ENCODE data around the gene MRPL44.

DNA sequence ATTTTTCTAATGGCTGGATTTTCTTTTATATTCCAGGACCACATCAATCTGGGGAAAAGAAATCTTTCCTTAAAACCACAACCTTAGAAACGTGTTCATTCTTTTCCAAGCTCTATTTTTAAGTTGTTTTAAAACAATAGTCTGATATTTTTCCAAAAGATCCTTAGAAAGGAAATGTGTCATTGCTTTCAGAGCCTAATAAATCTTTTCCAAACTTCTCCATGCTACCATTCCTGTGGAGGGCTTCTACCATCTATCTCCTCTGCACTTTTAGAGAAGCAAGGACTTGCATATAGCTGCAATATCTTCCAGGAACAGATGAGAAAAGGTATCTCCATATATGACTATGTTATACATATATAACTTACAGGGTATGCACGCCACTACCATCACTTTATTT, 33.3 kb upstream of the MRPL44 start:
- TF ChIP-seq ZNF274 (IDR thresholded peaks at IDR 0.05; ENCODE audit: low read depth, low read length) (no peak), YY1 (IDR thresholded peaks at IDR 0.05; ENCODE audit: insufficient read depth, insufficient read length) (no peak)
